ENCODE measurements around the gene LAMA1. TPM values are rescaled to one million over a fixed set of nuclear protein-coding genes. Genes with fewer than 3 reads are reported as not detected.

Gene LAMA1
- total RNA-seq, 1 experiment from 2014 or later: not detected

GRCh38 chr18:7111134-7111533 is 6.5 kb downstream of the LAMA1 start:
- no peaks in the 10 kb centered on the region for H3K79me2 ChIP-seq (ENCODE audit: low read depth)
- ChIA-PET POLR2A (ENCODE audit: unreplicated experiment) (no interaction called here), CTCF (no interaction called here)
- no peak for TF ChIP-seq EZH2 (IDR thresholded peaks at IDR 0.05; ENCODE audit: low read depth)
- no peak for TF ChIP-seq CTCF (conservative IDR thresholded peaks at IDR 0.05)
- H3K36me3 ChIP-seq (ENCODE audit: low read depth): no peaks in the 10 kb centered on the region
- H3K9me2 ChIP-seq (ENCODE audit: insufficient read depth): no peaks in the 10 kb centered on the region
- peaks cover 57% of the 10 kb centered on the region for H3K27me3 ChIP-seq (ENCODE audit: insufficient read depth, low read depth)
- no peak overlapping the region for H2AFZ ChIP-seq
- no peaks in the 10 kb centered on the region for H4K20me1 ChIP-seq (ENCODE audit: insufficient read depth)
- intact Hi-C loops (cut with micrococcal nuclease; ENCODE audit: unreplicated experiment): no loop called here
- H3K4me1 ChIP-seq (replicated peaks; ENCODE audit: insufficient read depth): no peaks in the 10 kb centered on the region
- no peak overlapping the region for H3K27ac ChIP-seq
- H3F3A ChIP-seq (ENCODE audit: insufficient read depth, low read depth): no peaks in the 10 kb centered on the region
- H3K9me3 ChIP-seq (ENCODE audit: insufficient read depth, low read depth): no peaks in the 10 kb centered on the region
- no peak overlapping the region for H3K4me3 ChIP-seq
- DNase-seq: no peak
- H3K4me2 ChIP-seq: no peak overlapping the region
- no TSS peak for BruUV-seq (replicated peaks)

- Histone ChIP-seq H3K27me3 (ENCODE audit: insufficient read depth, low read depth) (peaks cover 46% of the 10 kb centered on the region), H3K9me2 (ENCODE audit: insufficient read depth) (no peaks in the 10 kb centered on the region; the same call in 1 of the 2 replicates), H3F3A (ENCODE audit: insufficient read depth, low read depth) (no peaks in the 10 kb centered on the region), H3K79me2 (ENCODE audit: low read depth) (no peaks in the 10 kb centered on the region), H3K4me2 (no peak overlapping the region), H3K4me3 (no peak overlapping the region), H4K20me1 (ENCODE audit: insufficient read depth) (no peaks in the 10 kb centered on the region), H3K9me3 (ENCODE audit: insufficient read depth, low read depth) (no peaks in the 10 kb centered on the region), H3K27ac (no peak overlapping the region), H2AFZ (no peak overlapping the region), H3K4me1 (replicated peaks; ENCODE audit: insufficient read depth) (no peaks in the 10 kb centered on the region), H3K36me3 (ENCODE audit: low read depth) (no peaks in the 10 kb centered on the region)
- no peak for DNase-seq
- intact Hi-C loops (cut with micrococcal nuclease; ENCODE audit: unreplicated experiment): no loop called here
- BruUV-seq (replicated peaks): no TSS peak
- CTCF ChIA-PET: no interaction called here
- POLR2A ChIA-PET (ENCODE audit: unreplicated experiment): no interaction called here
- TF ChIP-seq EZH2 (IDR thresholded peaks at IDR 0.05; ENCODE audit: low read depth) (no peak), CTCF (conservative IDR thresholded peaks at IDR 0.05) (no peak)
Observed at GRCh38 chr18:7105943-7106342, 11.7 kb downstream of the LAMA1 start.

- Histone ChIP-seq H3K4me1 (replicated peaks; ENCODE audit: insufficient read depth) (no peaks in the 10 kb centered on the region), H3K36me3 (ENCODE audit: low read depth) (no peaks in the 10 kb centered on the region), H2AFZ (no peak overlapping the region), H3K27me3 (ENCODE audit: insufficient read depth, low read depth) (peaks cover 39% of the 10 kb centered on the region), H4K20me1 (ENCODE audit: insufficient read depth) (no peaks in the 10 kb centered on the region), H3K9me3 (ENCODE audit: insufficient read depth, low read depth) (no peaks in the 10 kb centered on the region), H3K27ac (no peak overlapping the region), H3K9me2 (ENCODE audit: insufficient read depth) (no peaks in the 10 kb centered on the region; the same call in 1 of the 2 replicates), H3F3A (ENCODE audit: insufficient read depth, low read depth) (no peaks in the 10 kb centered on the region), H3K4me3 (no peak overlapping the region), H3K79me2 (ENCODE audit: low read depth) (no peaks in the 10 kb centered on the region), H3K4me2 (no peak overlapping the region)
- intact Hi-C loops (cut with micrococcal nuclease; ENCODE audit: unreplicated experiment): no loop called here
- POLR2A ChIA-PET (ENCODE audit: unreplicated experiment): no interaction called here
- DNase-seq: no peak
- TF ChIP-seq EZH2 (IDR thresholded peaks at IDR 0.05; ENCODE audit: low read depth) (no peak), CTCF (conservative IDR thresholded peaks at IDR 0.05) (no peak)
- no TSS peak for BruUV-seq (replicated peaks)
- CTCF ChIA-PET: no interaction called here
Observed at GRCh38 chr18:7105268-7105667, 12.3 kb downstream of the LAMA1 start.
